ENCODE results near the gene CASQ2. TPM values are rescaled to one million over a fixed set of nuclear protein-coding genes. Genes with fewer than 3 reads are reported as not detected.

CASQ2 gene
- polyA plus RNA-seq, 1 of the 3 experiments (the other 2 are of a cell fraction) = not detected

- no peak for TF ChIP-seq EP300 (IDR thresholded peaks at IDR 0.05; ENCODE audit: borderline replicate concordance in 1 of 2, low read depth in 1 of 2, low read length in 1 of 2)
- no peak for TF ChIP-seq GATA2 (CRISPR knock-in tag; IDR thresholded peaks at IDR 0.05)
- TF ChIP-seq IRF3 (IDR thresholded peaks at IDR 0.05; ENCODE audit: low read depth, low read length) = no peak
- TF ChIP-seq SIN3A (IDR thresholded peaks at IDR 0.05; ENCODE audit: borderline replicate concordance, low read depth, low read length) = no peak
- no peak for TF ChIP-seq RAD21 (IDR thresholded peaks at IDR 0.05; ENCODE audit: low read length)
- no peak for TF ChIP-seq REST (IDR thresholded peaks at IDR 0.05; ENCODE audit: low read depth, low read length)
- no peak for TF ChIP-seq USF2 (IDR thresholded peaks at IDR 0.05; ENCODE audit: borderline replicate concordance, low read depth, low read length)
- TF ChIP-seq SMC3 (IDR thresholded peaks at IDR 0.05; ENCODE audit: low read depth, low read length) = no peak
- no peak for TF ChIP-seq MAX (IDR thresholded peaks at IDR 0.05; ENCODE audit: low read depth)
- TF ChIP-seq POLR2AphosphoS5 (IDR thresholded peaks at IDR 0.05; ENCODE audit: low read depth, low read length) = no peak
- no peak for TF ChIP-seq FOXJ3 (CRISPR knock-in tag; IDR thresholded peaks at IDR 0.05)
- no peak for TF ChIP-seq RFX5 (IDR thresholded peaks at IDR 0.05; ENCODE audit: low read length)
- TF ChIP-seq TAF1 (IDR thresholded peaks at IDR 0.05; ENCODE audit: borderline replicate concordance, low read depth, low read length) = no peak
- TF ChIP-seq FOXM1 (IDR thresholded peaks at IDR 0.05; ENCODE audit: low read depth) = no peak
Measured at GRCh38 chr1:115753361-115753760, 15.2 kb downstream of the CASQ2 start.

More at GRCh38 chr1:115753361-115753760, 15.2 kb downstream of the CASQ2 start:
- H3K36me3 ChIP-seq (replicated peaks in 1 of 2; ENCODE audit: control insufficient read depth in 1 of 2, insufficient read depth in 2 of 2, low read length in 1 of 2) = no peaks in the 10 kb centered on the region
- H3K4me2 ChIP-seq = no peak overlapping the region
- no peak overlapping the region for H2AFZ ChIP-seq (ENCODE audit: low read depth)
- no peaks in the 10 kb centered on the region for H3K9me2 ChIP-seq
- POLR2A ChIA-PET = no interaction called here
- no peak overlapping the region for H3K27ac ChIP-seq (ENCODE audit: low read depth in 2 of 2, low read length in 1 of 2)
- CTCF ChIA-PET = interaction anchor here (1.1 kb wide), 1 partner anchor 17 kb away, joined by 4 read pairs; no protein-coding TSS in a partner anchor
- H3K9ac ChIP-seq = no peak overlapping the region
- H3K9me3 ChIP-seq = no peaks in the 10 kb centered on the region
- no peak for DNase-seq
- H3K79me2 ChIP-seq (ENCODE audit: insufficient read depth) = no peaks in the 10 kb centered on the region
- H3F3A ChIP-seq (replicated peaks; ENCODE audit: insufficient read depth) = no peaks in the 10 kb centered on the region
- H3K27me3 ChIP-seq (ENCODE audit: insufficient read depth) = peaks cover 9% of the 10 kb centered on the region; the same call in 1 of the 2 replicates
- H4K20me1 ChIP-seq (ENCODE audit: insufficient read depth) = no peaks in the 10 kb centered on the region
- no peak overlapping the region for H3K4me3 ChIP-seq (ENCODE audit: low read depth in 2 of 2, low read length in 1 of 2)
- no peaks in the 10 kb centered on the region for H3K4me1 ChIP-seq (ENCODE audit: control insufficient read depth in 1 of 2, insufficient read depth in 2 of 2, low read depth in 1 of 2, low read length in 1 of 2)
- WGBS (ENCODE audit: low lambda C conversion rate) = 60% methylated on average over 7 of the region's 7 CpGs

All from SK-N-SH (cell line).